ENCODE results near the gene PMP22.

PMP22 gene

GRCh38 chr17:15261258-15261801, 3.8 kb downstream of the PMP22 start:
- Histone ChIP-seq H3K4me1 (ENCODE audit: low read length) (peaks cover 7% of the 10 kb centered on the region; the same call in 1 of the 2 replicates), H3K27ac (ENCODE audit: low read length) (no peak overlapping the region), H4K20me1 (ENCODE audit: insufficient read depth, low read length) (no peaks in the 10 kb centered on the region), H3K79me2 (ENCODE audit: low read length) (no peaks in the 10 kb centered on the region), H3K36me3 (replicated peaks; ENCODE audit: low read depth, low read length) (no peaks in the 10 kb centered on the region), H3K9me3 (ENCODE audit: insufficient read depth, low read length) (no peaks in the 10 kb centered on the region), H3K9ac (ENCODE audit: low read length) (no peak overlapping the region), H3K27me3 (ENCODE audit: low read depth, low read length) (no peaks in the 10 kb centered on the region), H3K4me2 (ENCODE audit: low read length) (peak overlapping the region; percentile 66), H3K4me3 (ENCODE audit: low read length) (peak overlapping the region; percentile 84; the same call in 1 of the 2 replicates), H2AFZ (ENCODE audit: low read depth, low read length) (peak overlapping the region; percentile 70; the same call in 1 of the 2 replicates)
- TF ChIP-seq CTCF (IDR thresholded peaks at IDR 0.05; ENCODE audit: low read depth, low read length) (no peak), EZH2phosphoT487 (IDR thresholded peaks at IDR 0.05; ENCODE audit: low read depth) (no peak)

- peak overlapping the region; percentile 80 for H2AFZ ChIP-seq (ENCODE audit: low read depth, low read length)
- H3K27me3 ChIP-seq (ENCODE audit: low read depth, low read length) = no peaks in the 10 kb centered on the region
- peak overlapping the region; percentile 84 for H3K4me3 ChIP-seq (ENCODE audit: low read length)
- no peaks in the 10 kb centered on the region for H3K79me2 ChIP-seq (ENCODE audit: low read length)
- H3K27ac ChIP-seq (ENCODE audit: low read length) = no peak overlapping the region
- peak overlapping the region; percentile 51 for H3K9ac ChIP-seq (ENCODE audit: low read length)
- no peaks in the 10 kb centered on the region for H3K36me3 ChIP-seq (replicated peaks; ENCODE audit: low read depth, low read length)
- no peaks in the 10 kb centered on the region for H4K20me1 ChIP-seq (ENCODE audit: insufficient read depth, low read length)
- H3K9me3 ChIP-seq (ENCODE audit: insufficient read depth, low read length) = no peaks in the 10 kb centered on the region
- H3K4me2 ChIP-seq (ENCODE audit: low read length) = peak overlapping the region; percentile 66
- TF ChIP-seq EZH2phosphoT487 (IDR thresholded peaks at IDR 0.05; ENCODE audit: low read depth) (no peak), CTCF (IDR thresholded peaks at IDR 0.05; ENCODE audit: low read depth, low read length) (peak; percentile 53)
- H3K4me1 ChIP-seq (ENCODE audit: low read length) = peaks cover 7% of the 10 kb centered on the region; the same call in 1 of the 2 replicates
Measured at GRCh38 chr17:15260376-15261257, 4.5 kb downstream of the PMP22 start.

- Histone ChIP-seq H4K20me1 (ENCODE audit: insufficient read depth, low read length) (no peaks in the 10 kb centered on the region), H3K4me3 (ENCODE audit: low read length) (peak overlapping the region; percentile 62; the same call in 1 of the 2 replicates), H2AFZ (ENCODE audit: low read depth, low read length) (0 out of 2 replicates have a peak overlapping the region, but pooled peaks have one; percentile 56), H3K4me2 (ENCODE audit: low read length) (peak overlapping the region; percentile 76), H3K4me1 (ENCODE audit: low read length) (peaks cover 7% of the 10 kb centered on the region; the same call in 1 of the 2 replicates), H3K27me3 (ENCODE audit: low read depth, low read length) (no peaks in the 10 kb centered on the region), H3K27ac (ENCODE audit: low read length) (no peak overlapping the region), H3K9me3 (ENCODE audit: insufficient read depth, low read length) (no peaks in the 10 kb centered on the region), H3K79me2 (ENCODE audit: low read length) (no peaks in the 10 kb centered on the region), H3K36me3 (replicated peaks; ENCODE audit: low read depth, low read length) (no peaks in the 10 kb centered on the region), H3K9ac (ENCODE audit: low read length) (no peak overlapping the region)
- TF ChIP-seq CTCF (IDR thresholded peaks at IDR 0.05; ENCODE audit: low read depth, low read length) (no peak), EZH2phosphoT487 (IDR thresholded peaks at IDR 0.05; ENCODE audit: low read depth) (no peak)
Measured at GRCh38 chr17:15257796-15258512, 7.2 kb downstream of the PMP22 start.
